ENCODE data around the gene RAB10. TPM values are rescaled to one million over a fixed set of nuclear protein-coding genes. Genes with fewer than 3 reads are reported as not detected.
"Not testable (repeated sequence)": the region's sequence is repeated elsewhere in the genome, so short reads cannot be mapped to it uniquely, and the experiment has no call there.

Gene RAB10
- total and polyA plus RNA-seq, 5 donors = 53.0 to 103 (median 95.2) TPM

DNA sequence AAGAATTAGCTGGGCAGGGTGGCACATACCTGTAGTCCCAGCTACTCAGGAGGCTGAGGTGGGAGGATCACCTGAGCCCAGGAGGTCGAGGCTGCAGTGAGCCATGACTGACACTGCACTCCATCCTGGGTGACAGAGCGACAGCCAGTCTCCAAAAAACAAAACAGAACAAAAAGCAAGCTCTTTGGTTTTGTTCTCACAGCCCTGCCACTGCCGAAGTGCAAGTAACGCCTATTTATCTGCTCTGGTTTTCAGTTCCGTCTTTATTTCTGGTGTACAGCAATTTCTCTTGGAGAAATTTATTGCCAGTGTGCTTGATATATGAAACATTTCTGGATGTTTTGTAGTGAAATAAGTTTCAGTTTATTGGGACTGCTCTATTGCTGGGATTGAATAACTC lies 61.9 kb downstream of the RAB10 start:
- WGBS = 88% methylated on average over 5 of the region's 5 CpGs
- H3K27ac ChIP-seq (ENCODE audit: low read length) = no peak overlapping the region
- ATAC-seq = no peak
- intact Hi-C loops (cut with DNase I) = loop anchor here in 1 of 4 donors (10.0 kb wide), 1 partner anchor 49 kb away; no protein-coding TSS in a partner anchor
- DNase-seq = no peak
- H3K9me3 ChIP-seq (ENCODE audit: control insufficient read depth, low read length) = no peaks in the 10 kb centered on the region
- no peaks in the 10 kb centered on the region for H3K27me3 ChIP-seq (ENCODE audit: control insufficient read depth, insufficient read depth)
- no peak overlapping the region for H3K4me3 ChIP-seq (ENCODE audit: low read length)
- H3K4me1 ChIP-seq (ENCODE audit: control insufficient read depth, insufficient read depth, low read length) = peaks cover 5% of the 10 kb centered on the region

DNA sequence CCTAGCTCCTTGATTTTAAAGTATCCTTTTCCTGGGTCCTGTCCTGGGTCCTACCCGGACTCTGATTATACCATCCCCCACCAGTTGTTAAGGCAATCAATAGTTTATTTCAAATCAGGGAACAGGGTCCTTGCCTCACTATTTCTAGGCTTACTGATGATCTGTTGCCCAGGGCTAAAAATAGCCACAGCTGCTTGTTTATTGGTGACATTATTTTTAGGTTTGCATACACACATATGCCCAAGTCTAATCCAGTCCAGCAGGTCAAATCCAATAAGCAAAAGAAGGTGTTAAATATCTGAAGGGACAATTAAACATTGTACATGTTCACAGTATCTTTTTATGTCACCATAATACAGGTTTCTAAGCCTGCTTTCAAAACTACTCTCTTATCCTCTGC lies 66.0 kb downstream of the RAB10 start:
- WGBS = 84% methylated on average over 1 of the region's 1 CpG
- DNase-seq (no peak), ATAC-seq (peak; percentile 24 to 44)
- Histone ChIP-seq H3K4me3 (ENCODE audit: low read length) (no peak overlapping the region), H3K27ac (ENCODE audit: low read length) (no peak overlapping the region), H3K9me3 (ENCODE audit: control insufficient read depth, low read length) (no peaks in the 10 kb centered on the region), H3K27me3 (ENCODE audit: control insufficient read depth, insufficient read depth) (no peaks in the 10 kb centered on the region), H3K4me1 (ENCODE audit: control insufficient read depth, insufficient read depth, low read length) (peaks cover 5% of the 10 kb centered on the region)
- intact Hi-C loops (cut with DNase I) = loop anchor here in 1 of 4 donors (10.0 kb wide), 1 partner anchor 45 kb away; no protein-coding TSS in a partner anchor

DNA sequence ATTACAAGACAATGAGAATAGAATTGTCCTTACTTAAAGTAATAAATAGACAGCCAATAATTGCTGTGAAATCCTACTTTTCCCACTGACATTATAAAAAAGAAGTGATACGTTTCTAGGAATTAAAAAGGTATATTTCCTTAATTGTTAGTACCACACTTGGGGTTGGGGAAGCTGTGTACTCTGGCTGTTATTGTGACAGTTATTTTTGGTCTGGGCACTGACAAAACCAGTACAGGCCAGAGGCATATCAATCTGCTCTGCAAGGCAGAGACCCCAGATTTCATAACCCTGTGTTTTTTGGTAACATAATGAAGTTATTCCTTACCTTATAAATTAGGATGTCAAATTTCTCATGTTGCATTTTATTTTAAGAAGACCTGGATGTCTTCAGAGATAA lies 66.5 kb downstream of the RAB10 start:
- H3K9me3 ChIP-seq (ENCODE audit: control insufficient read depth, low read length) = no peaks in the 10 kb centered on the region
- DNase-seq (no peak), ATAC-seq (peak; percentile 43 to 70)
- intact Hi-C loops (cut with DNase I) = no loop called here
- WGBS = 67% methylated on average over 1 of the region's 1 CpG
- no peak overlapping the region for H3K4me3 ChIP-seq (ENCODE audit: low read length)
- H3K27me3 ChIP-seq (ENCODE audit: control insufficient read depth, insufficient read depth) = no peaks in the 10 kb centered on the region
- no peak overlapping the region for H3K27ac ChIP-seq (ENCODE audit: low read length)
- peaks cover 5% of the 10 kb centered on the region for H3K4me1 ChIP-seq (ENCODE audit: control insufficient read depth, insufficient read depth, low read length)

GRCh38 chr2:26103752-26104151 lies 69.9 kb downstream of the RAB10 start:
- H3K9me3 ChIP-seq (ENCODE audit: control insufficient read depth, low read length) = no peaks in the 10 kb centered on the region
- intact Hi-C loops (cut with DNase I) = no loop called here
- 98% methylated on average over 4 of the region's 4 CpGs for WGBS
- H3K4me3 ChIP-seq (ENCODE audit: low read length) = no peak overlapping the region
- ATAC-seq = no peak
- no peaks in the 10 kb centered on the region for H3K27me3 ChIP-seq (ENCODE audit: control insufficient read depth, insufficient read depth)
- DNase-seq = no peak
- no peak overlapping the region for H3K27ac ChIP-seq (ENCODE audit: low read length)
- H3K4me1 ChIP-seq (ENCODE audit: control insufficient read depth, insufficient read depth, low read length) = no peaks in the 10 kb centered on the region

GRCh38 chr2:26108701-26109100 lies 74.8 kb downstream of the RAB10 start:
- DNase-seq; H3K27ac ChIP-seq (ENCODE audit: low read length): not testable (repeated sequence)

DNA sequence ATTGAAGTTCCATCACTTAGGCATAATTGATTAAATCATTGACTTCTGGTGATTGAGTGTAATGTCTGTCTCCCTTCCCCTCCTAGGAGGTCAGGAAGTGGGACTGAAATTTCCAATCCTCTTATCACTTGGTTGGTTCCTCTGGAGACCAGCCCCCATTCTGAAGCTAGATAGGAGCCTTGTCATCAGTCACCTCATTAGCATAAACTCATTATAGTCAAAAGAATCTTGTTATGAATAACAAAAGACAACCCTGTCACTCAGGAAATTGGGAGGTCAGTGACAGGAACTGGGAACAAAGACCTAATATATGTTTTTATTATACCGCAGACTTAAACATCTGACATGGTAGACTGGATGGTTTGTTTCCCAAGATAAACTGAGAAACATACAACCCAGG lies 78.3 kb downstream of the RAB10 start:
- Histone ChIP-seq H3K27ac (ENCODE audit: low read length) (no peak overlapping the region), H3K4me1 (ENCODE audit: control insufficient read depth, insufficient read depth, low read length) (no peaks in the 10 kb centered on the region), H3K4me3 (ENCODE audit: low read length) (no peak overlapping the region), H3K27me3 (ENCODE audit: control insufficient read depth, insufficient read depth) (no peaks in the 10 kb centered on the region), H3K9me3 (ENCODE audit: control insufficient read depth, low read length) (no peaks in the 10 kb centered on the region)
- no peak for DNase-seq
- no peak for ATAC-seq
- intact Hi-C loops (cut with DNase I) = no loop called here
- 84% methylated on average over 1 of the region's 1 CpG for WGBS

More at GRCh38 chr2:26108701-26109100, 74.8 kb downstream of the RAB10 start:
- ATAC-seq; H3K9me3 ChIP-seq (ENCODE audit: control insufficient read depth, low read length); H3K4me1 ChIP-seq (ENCODE audit: control insufficient read depth, insufficient read depth, low read length); H3K4me3 ChIP-seq (ENCODE audit: low read length); intact Hi-C loops (cut with DNase I); H3K27me3 ChIP-seq (ENCODE audit: control insufficient read depth, insufficient read depth): not testable (repeated sequence)
- WGBS = 95% methylated on average over 6 of the region's 6 CpGs

GRCh38 chr2:26114151-26114550 lies 80.3 kb downstream of the RAB10 start:
- Histone ChIP-seq H3K27ac (ENCODE audit: low read length) (no peak overlapping the region), H3K27me3 (ENCODE audit: control insufficient read depth, insufficient read depth) (no peaks in the 10 kb centered on the region), H3K4me1 (ENCODE audit: control insufficient read depth, insufficient read depth, low read length) (no peaks in the 10 kb centered on the region), H3K4me3 (ENCODE audit: low read length) (no peak overlapping the region), H3K9me3 (ENCODE audit: control insufficient read depth, low read length) (no peaks in the 10 kb centered on the region)
- intact Hi-C loops (cut with DNase I) = no loop called here
- ATAC-seq = no peak
- WGBS = 95% methylated on average over 2 of the region's 2 CpGs
- DNase-seq = no peak

GRCh38 chr2:26118682-26119081 lies 84.8 kb downstream of the RAB10 start:
- Histone ChIP-seq H3K4me1 (ENCODE audit: control insufficient read depth, insufficient read depth, low read length) (peaks cover 2% of the 10 kb centered on the region), H3K27me3 (ENCODE audit: control insufficient read depth, insufficient read depth) (no peaks in the 10 kb centered on the region), H3K9me3 (ENCODE audit: control insufficient read depth, low read length) (no peaks in the 10 kb centered on the region), H3K27ac (ENCODE audit: low read length) (peak overlapping the region; percentile 29), H3K4me3 (ENCODE audit: low read length) (no peak overlapping the region)
- ATAC-seq = no peak
- WGBS = 85% methylated on average over 4 of the region's 4 CpGs
- DNase-seq = no peak
- intact Hi-C loops (cut with DNase I) = no loop called here

- Histone ChIP-seq H3K4me1 (ENCODE audit: control insufficient read depth, insufficient read depth, low read length) (peaks cover 2% of the 10 kb centered on the region), H3K27ac (ENCODE audit: low read length) (peak overlapping the region; percentile 13), H3K27me3 (ENCODE audit: control insufficient read depth, insufficient read depth) (no peaks in the 10 kb centered on the region), H3K4me3 (ENCODE audit: low read length) (no peak overlapping the region), H3K9me3 (ENCODE audit: control insufficient read depth, low read length) (no peaks in the 10 kb centered on the region)
- ATAC-seq = no peak
- intact Hi-C loops (cut with DNase I) = no loop called here
- 98% methylated on average over 1 of the region's 1 CpG for WGBS
- no peak for DNase-seq
These were observed 85.6 kb downstream of the RAB10 start for GRCh38 chr2:26119521-26119920.

GRCh38 chr2:26122630-26123029 lies 88.7 kb downstream of the RAB10 start:
- H3K4me1 ChIP-seq (ENCODE audit: control insufficient read depth, insufficient read depth, low read length) = peaks cover 5% of the 10 kb centered on the region
- ATAC-seq = peak; percentile 36 to 38
- H3K27ac ChIP-seq (ENCODE audit: low read length) = peak overlapping the region; percentile 64
- H3K9me3 ChIP-seq (ENCODE audit: control insufficient read depth, low read length) = no peaks in the 10 kb centered on the region
- DNase-seq = no peak
- 66% methylated on average over 3 of the region's 3 CpGs for WGBS
- intact Hi-C loops (cut with DNase I) = no loop called here
- no peaks in the 10 kb centered on the region for H3K27me3 ChIP-seq (ENCODE audit: control insufficient read depth, insufficient read depth)
- H3K4me3 ChIP-seq (ENCODE audit: low read length) = no peak overlapping the region

DNA sequence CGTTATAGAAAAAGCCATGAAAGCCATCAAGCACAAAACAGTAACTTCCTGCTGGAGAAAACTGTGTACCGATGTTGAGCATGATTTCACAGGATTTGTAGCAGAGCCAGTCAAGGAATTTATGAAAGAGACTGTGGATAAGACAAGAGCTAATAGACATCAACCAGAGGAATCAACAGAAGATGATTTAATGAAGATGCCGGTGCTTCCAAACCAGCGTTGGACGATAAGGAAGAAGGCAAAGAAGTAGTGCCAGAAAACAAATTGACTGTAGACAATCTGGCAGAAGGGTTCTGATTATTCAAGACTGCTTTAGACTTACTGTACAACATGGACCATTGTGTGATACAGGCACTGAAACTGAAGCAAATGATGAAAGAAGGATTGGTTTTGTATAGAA lies 89.5 kb downstream of the RAB10 start:
- DNase-seq = no peak
- 58% methylated on average over 5 of the region's 5 CpGs for WGBS
- no peak for ATAC-seq
- Histone ChIP-seq H3K27me3 (ENCODE audit: control insufficient read depth, insufficient read depth) (no peaks in the 10 kb centered on the region), H3K4me3 (ENCODE audit: low read length) (no peak overlapping the region), H3K9me3 (ENCODE audit: control insufficient read depth, low read length) (no peaks in the 10 kb centered on the region), H3K27ac (ENCODE audit: low read length) (peak overlapping the region; percentile 64), H3K4me1 (ENCODE audit: control insufficient read depth, insufficient read depth, low read length) (peaks cover 5% of the 10 kb centered on the region)
- intact Hi-C loops (cut with DNase I) = no loop called here

- no peaks in the 10 kb centered on the region for H3K27me3 ChIP-seq (ENCODE audit: control insufficient read depth, insufficient read depth)
- DNase-seq (no peak), ATAC-seq (no peak)
- WGBS = 72% methylated on average over 4 of the region's 4 CpGs
- H3K4me1 ChIP-seq (ENCODE audit: control insufficient read depth, insufficient read depth, low read length) = peaks cover 5% of the 10 kb centered on the region
- H3K27ac ChIP-seq (ENCODE audit: low read length) = peak overlapping the region; percentile 13
- intact Hi-C loops (cut with DNase I) = no loop called here
- H3K9me3 ChIP-seq (ENCODE audit: control insufficient read depth, low read length) = no peaks in the 10 kb centered on the region
- H3K4me3 ChIP-seq (ENCODE audit: low read length) = no peak overlapping the region
These were observed 92.2 kb downstream of the RAB10 start for GRCh38 chr2:26126074-26126473.
